CD4-positive, alpha-beta T cell (primary cell): ENCODE data around the gene SIRPB1. TPM values are rescaled to one million over a fixed set of nuclear protein-coding genes. Genes with fewer than 3 reads are reported as not detected.

ENCODE experiments used
- ATAC-seq: fragments of 200-7000 bp; cut with Tn5 transposase; one replicate; pipeline ENCODE4 v1.10.0; 2022; ENCODE audit warnings: mild to moderate bottlenecking; ENCODE audit not compliant: poor library complexity
- CTCF ChIA-PET: fragments of 350-600 bp; sonication (Branson Sonifier 250); formaldehyde crosslinking; loops from one replicate; lab custom pipeline; 2021; ENCODE audit warnings: antibody characterized with exemption, inconsistent platforms; lab: Charles Lee
- POLR2A ChIA-PET: fragments of 350-600 bp; sonication (Branson Sonifier 250); formaldehyde crosslinking; loops from one replicate; lab custom pipeline; 2021; ENCODE audit warnings: antibody characterized with exemption, inconsistent platforms; lab: Charles Lee
- DNase-seq, 14 experiments: peaks; one replicate each; pipeline ENCODE4 v3.0.0-alpha.2; 2013 to 2020; ENCODE audit warnings: mixed read lengths in 2 of 14
- H3K27ac ChIP-seq, 2 donors: one replicate each; pipeline versions ENCODE4 v1.5.1 to v1.7.0; 2013; ENCODE audit warnings: low read length in 2 of 2, low read depth in 1 of 2, mild to moderate bottlenecking in 1 of 2
- H3K27me3 ChIP-seq, 2 experiments: 1 replicate in 1 of 2; 2 replicates in 1 of 2; pipeline versions ENCODE4 v1.6.1 to v1.7.0; 2013; ENCODE audit warnings: low read length in 2 of 2, control low read depth in 1 of 2, mild to moderate bottlenecking in 1 of 2, moderate library complexity in 1 of 2; ENCODE audit not compliant: insufficient read depth in 2 of 2, control insufficient read depth in 1 of 2
- H3K36me3 ChIP-seq: one replicate; pipeline ENCODE4 v1.6.1; 2013; ENCODE audit warnings: low read length, control low read depth; ENCODE audit not compliant: insufficient read depth
- H3K4me1 ChIP-seq: one replicate; pipeline ENCODE4 v1.6.1; 2013; ENCODE audit warnings: low read length, control low read depth; ENCODE audit not compliant: insufficient read depth
- H3K4me3 ChIP-seq: one replicate; pipeline ENCODE4 v1.5.1; 2013; ENCODE audit warnings: mild to moderate bottlenecking, low read length, moderate library complexity
- H3K9me3 ChIP-seq, 2 experiments: 1 replicate in 1 of 2; 2 replicates in 1 of 2; pipeline versions ENCODE4 v1.6.1 to v1.7.0; 2013; ENCODE audit warnings: low read length in 2 of 2, mild to moderate bottlenecking in 2 of 2, control low read depth in 1 of 2, moderate library complexity in 1 of 2; ENCODE audit not compliant: control insufficient read depth in 1 of 2, insufficient read depth in 1 of 2
- H3K27ac Mint-ChIP-seq: one replicate; pipeline ENCODE4 v1.8.0; 2020; ENCODE audit warnings: mixed read lengths
- H3K27me3 Mint-ChIP-seq: one replicate; pipeline ENCODE4 v1.8.0; 2021; ENCODE audit warnings: mixed read lengths
- H3K36me3 Mint-ChIP-seq: one replicate; pipeline ENCODE4 v1.8.0; 2021; ENCODE audit warnings: low read depth, mixed read lengths
- H3K4me1 Mint-ChIP-seq: one replicate; pipeline ENCODE4 v1.8.0; 2021; ENCODE audit warnings: low read depth, mixed read lengths
- H3K4me3 Mint-ChIP-seq: one replicate; pipeline ENCODE4 v1.8.0; 2020; ENCODE audit warnings: mild to moderate bottlenecking, mixed read lengths
- H3K9me3 Mint-ChIP-seq: one replicate; pipeline ENCODE4 v1.8.0; 2020; ENCODE audit warnings: mixed read lengths
- CTCF ChIP-seq: fragments of 200-600 bp; IDR thresholded peaks from one replicate; pipeline ENCODE4 v1.8.0; 2022; ENCODE audit warnings: antibody characterized with exemption, mild to moderate bottlenecking
- intact Hi-C, 2 experiments: fragments of 100-400 bp; cut with DNase I in 1 of 2; cut with micrococcal nuclease in 1 of 2; formaldehyde crosslinking; loops; one replicate each; pipeline versions ENCODE4 v1.15.1 to v1.9.0; 2023 to 2025; cut with DNase I, micrococcal nuclease
- total RNA-seq, 174 experiments: library from RNA in 2 of 174; stranded (reverse) in 2 of 174; gene quantifications; one replicate each; pipeline ENCODE4 v1.2.3 and lab custom pipeline; 2021 to 2026

SIRPB1 gene
- total RNA-seq, 2 experiments from 2014 or later, result 7.8 to 8.6 TPM

DNA sequence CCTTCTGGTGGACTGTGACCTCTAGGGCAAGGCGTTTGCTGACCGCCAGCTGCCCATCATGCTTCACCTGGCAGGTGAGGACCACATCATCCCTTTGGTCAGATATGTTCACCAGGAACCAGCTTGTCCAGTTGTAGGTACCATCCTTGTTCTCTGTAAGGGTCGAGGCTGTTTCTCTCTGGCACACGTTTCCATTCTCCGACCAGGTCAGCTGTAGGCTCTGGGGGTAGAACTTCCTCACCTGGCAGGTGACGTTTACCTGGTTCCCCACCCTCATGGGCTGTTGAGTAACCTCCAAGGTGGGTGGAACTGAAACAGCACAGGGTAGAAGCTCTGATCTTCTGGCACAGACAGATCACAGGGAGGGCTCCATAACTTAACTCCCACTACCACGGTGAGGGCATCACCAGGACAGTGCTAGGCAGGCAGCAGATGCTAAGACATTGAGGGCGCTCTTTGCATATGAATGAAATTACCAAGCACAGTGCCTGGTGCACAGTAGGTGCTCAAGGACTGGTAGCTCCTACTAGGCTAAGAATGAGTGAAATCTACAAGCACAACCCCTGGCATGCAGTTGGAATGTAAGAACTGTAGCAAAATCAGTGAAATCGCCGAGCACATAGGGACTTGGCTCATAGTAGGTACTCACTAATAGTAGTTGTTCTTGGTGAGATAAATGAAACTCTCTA lies 15.6 kb upstream of the SIRPB1 start:
- Mint-ChIP-seq H3K4me3 (no peak overlapping the region), H3K4me1 (peaks cover 36% of the 10 kb centered on the region), H3K27me3 (no peaks in the 10 kb centered on the region), H3K9me3 (peaks cover 5% of the 10 kb centered on the region), H3K27ac (no peak overlapping the region), H3K36me3 (peaks cover 90% of the 10 kb centered on the region)
- H3K36me3 ChIP-seq, result peaks cover 45% of the 10 kb centered on the region
- intact Hi-C loops, result loop anchor here in 1 of 2 experiments (5.0 kb wide), 1 partner anchor 128 kb away; no protein-coding TSS in a partner anchor
- no peak overlapping the region for H3K27ac ChIP-seq
- no peaks in the 10 kb centered on the region for H3K27me3 ChIP-seq
- ATAC-seq (no peak), DNase-seq (no peak)
- H3K4me3 ChIP-seq, result no peak overlapping the region
- POLR2A ChIA-PET, result interaction anchor here (0.9 to 1.1 kb wide), 2 partner anchors 12 to 30 kb away, joined by 3 read pairs; no protein-coding TSS in a partner anchor
- TF ChIP-seq CTCF, result no peak
- H3K9me3 ChIP-seq, result no peaks in the 10 kb centered on the region
- H3K4me1 ChIP-seq, result peaks cover 26% of the 10 kb centered on the region
- CTCF ChIA-PET, result no interaction called here

GRCh38 chr20:1633535-1633934 lies 13.7 kb upstream of the SIRPB1 start:
- no peaks in the 10 kb centered on the region for H3K27me3 ChIP-seq
- Mint-ChIP-seq H3K27ac (peak overlapping the region; percentile 92), H3K36me3 (peaks cover 95% of the 10 kb centered on the region), H3K4me3 (peak overlapping the region; percentile 61), H3K4me1 (peaks cover 45% of the 10 kb centered on the region), H3K9me3 (no peaks in the 10 kb centered on the region), H3K27me3 (no peaks in the 10 kb centered on the region)
- H3K4me3 ChIP-seq, result no peak overlapping the region
- no peak overlapping the region for H3K27ac ChIP-seq
- ChIA-PET POLR2A (no interaction called here), CTCF (no interaction called here)
- peaks cover 31% of the 10 kb centered on the region for H3K4me1 ChIP-seq
- ATAC-seq, result no peak
- H3K36me3 ChIP-seq, result peaks cover 64% of the 10 kb centered on the region
- TF ChIP-seq CTCF, result no peak
- no peaks in the 10 kb centered on the region for H3K9me3 ChIP-seq
- intact Hi-C loops, result loop anchor here in 1 of 2 experiments (5.0 kb wide), 2 partner anchors 76 to 99 kb away; partner anchors contain the start of gene SIRPD
- no peak for DNase-seq

DNA sequence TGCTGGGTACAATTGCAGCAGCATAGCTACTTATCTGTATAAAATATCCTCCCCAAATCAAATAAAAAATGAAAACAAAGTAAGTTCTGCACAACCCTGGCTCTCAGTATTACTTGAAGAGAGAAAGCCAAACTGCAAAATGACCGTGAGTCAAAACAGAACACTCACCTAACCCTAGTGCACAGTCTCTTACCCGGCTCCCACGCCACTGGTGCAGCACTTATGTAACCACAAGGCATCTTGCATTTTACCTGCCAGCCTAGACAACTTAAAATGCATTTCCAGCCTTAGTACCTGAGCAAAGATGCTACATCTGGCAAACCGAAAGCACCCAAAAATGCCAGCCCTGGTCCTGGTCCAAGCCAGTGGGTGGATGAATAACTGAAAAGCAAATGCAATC lies 12.4 kb upstream of the SIRPB1 start:
- DNase-seq, result peak in 6 of 14 experiments; percentile 21 to 44 (median 32)
- Histone ChIP-seq H3K4me3 (no peak overlapping the region), H3K27me3 (no peaks in the 10 kb centered on the region), H3K36me3 (peaks cover 66% of the 10 kb centered on the region), H3K9me3 (no peaks in the 10 kb centered on the region), H3K4me1 (peaks cover 33% of the 10 kb centered on the region), H3K27ac (peak overlapping the region; percentile 31 to 68)
- H3K4me3 Mint-ChIP-seq, result peak overlapping the region; percentile 66
- CTCF ChIA-PET, result no interaction called here
- intact Hi-C loops, result loop anchor here in 1 of 2 experiments (5.0 kb wide), 2 partner anchors 75 to 100 kb away; partner anchors contain the start of gene SIRPD
- no peak for TF ChIP-seq CTCF
- H3K4me1 Mint-ChIP-seq, result peaks cover 53% of the 10 kb centered on the region
- H3K36me3 Mint-ChIP-seq, result peaks cover 95% of the 10 kb centered on the region
- POLR2A ChIA-PET, result interaction anchor here (1.0 to 1.2 kb wide), 2 partner anchors 34 to 73 kb away, joined by 3 to 5 read pairs; no protein-coding TSS in a partner anchor
- peak; percentile 73 for ATAC-seq
- no peaks in the 10 kb centered on the region for H3K9me3 Mint-ChIP-seq
- H3K27me3 Mint-ChIP-seq, result no peaks in the 10 kb centered on the region
- H3K27ac Mint-ChIP-seq, result peak overlapping the region; percentile 92
